Measurements from ENCODE around the gene CHTF18. TPM values are rescaled to one million over a fixed set of nuclear protein-coding genes. Genes with fewer than 3 reads are reported as not detected.

The CHTF18 gene
- total and polyA plus RNA-seq, 10 of the 15 experiments (the other 5 are each of a cell fraction or from before 2014, with no cell fraction given), result 1.6 to 87.8 (median 19.4) TPM

GRCh38 chr16:822174-822908, 33.9 kb downstream of the CHTF18 start:
- no peaks in the 10 kb centered on the region for H3K79me2 ChIP-seq (ENCODE audit: control insufficient read depth, insufficient read depth, low read length)
- TF ChIP-seq NKRF (conservative IDR thresholded peaks at IDR 0.05), result no peak
- TF ChIP-seq ZNF622 (IDR thresholded peaks at IDR 0.05), result no peak
- TF ChIP-seq ZZZ3 (IDR thresholded peaks at IDR 0.05; ENCODE audit: control insufficient read depth, insufficient read length, low read depth), result no peak
- no peak for TF ChIP-seq BCL11A (IDR thresholded peaks at IDR 0.05; ENCODE audit: low read depth, low read length)
- no peak for TF ChIP-seq CTCF (IDR thresholded peaks at IDR 0.05 in 2 of 3, conservative IDR thresholded peaks at IDR 0.05 in 1 of 3; ENCODE audit: control insufficient read depth in 2 of 3, extremely low read depth in 1 of 3, insufficient read depth in 1 of 3, low read depth in 3 of 3, low read length in 3 of 3)
- H4K20me1 ChIP-seq (ENCODE audit: control insufficient read depth, insufficient read depth), result no peaks in the 10 kb centered on the region
- no peak for DNase-seq (ENCODE audit: low read depth, low spot score)
- H2AFZ ChIP-seq (ENCODE audit: control insufficient read depth, low read depth, low read length), result no peak overlapping the region
- ChIA-PET POLR2A (no interaction called here), CTCF (no interaction called here), SMC1A (ENCODE audit: uncharacterized antibody, unreplicated experiment) (no interaction called here), RAD21 (ENCODE audit: unreplicated experiment) (no interaction called here)
- no TSS peak for BruUV-seq (replicated peaks)
- intact Hi-C loops (cut with micrococcal nuclease; ENCODE audit: unreplicated experiment), result no loop called here
- no peaks in the 10 kb centered on the region for H3K4me1 ChIP-seq (ENCODE audit: control insufficient read depth, insufficient read depth, low read length)
- 59% methylated on average over 21 of the region's 21 CpGs for WGBS (ENCODE audit: insufficient coverage, insufficient replicate concordance, low lambda C conversion rate, missing lambda C conversion rate)
- no peaks in the 10 kb centered on the region; the same call in 2 of the 3 replicates for H3K9me3 ChIP-seq (replicated peaks; ENCODE audit: control insufficient read depth, insufficient read depth, low read length)
- no peak for FAIRE-seq
- no peak overlapping the region for H3K9ac ChIP-seq (ENCODE audit: control insufficient read depth, insufficient read depth, low read length)
- H3K27ac ChIP-seq (ENCODE audit: control insufficient read depth, insufficient read depth), result no peak overlapping the region
- H3K4me2 ChIP-seq (ENCODE audit: control insufficient read depth, insufficient read depth), result no peak overlapping the region
- no peak for ATAC-seq
- no peaks in the 10 kb centered on the region for H3K27me3 ChIP-seq (replicated peaks in 1 of 2; ENCODE audit: control insufficient read depth in 2 of 2, insufficient read depth in 2 of 2, low read length in 1 of 2)
- no peaks in the 10 kb centered on the region for H3K36me3 ChIP-seq (ENCODE audit: control insufficient read depth in 2 of 2, insufficient read depth in 2 of 2, low read length in 1 of 2)
- in situ Hi-C loops (cut with MboI), result no loop called here
- no peak overlapping the region for H3K4me3 ChIP-seq

Measured in GM12878 (cell line).